Activated CD4-positive, alpha-beta T cell treated with anti-CD3 and anti-CD28 coated beads for 36 hours (primary cell): ENCODE results near the gene ANTKMT. TPM values are rescaled to one million over a fixed set of nuclear protein-coding genes. Genes with fewer than 3 reads are reported as not detected.

ENCODE experiments used
- ATAC-seq: fragments of 200-7000 bp; cut with Tn5 transposase; one replicate; pipeline ENCODE4 v1.10.0; 2021; ENCODE audit warnings: mild to moderate bottlenecking, moderate library complexity
- CTCF ChIA-PET: fragments of 350-600 bp; sonication (Branson Sonifier 250); formaldehyde crosslinking; loops from one replicate; lab custom pipeline; 2021; ENCODE audit warnings: antibody characterized with exemption; lab: Charles Lee
- POLR2A ChIA-PET: fragments of 350-600 bp; sonication (Branson Sonifier 250); formaldehyde crosslinking; loops from one replicate; lab custom pipeline; 2021; ENCODE audit warnings: antibody characterized with exemption, inconsistent platforms; lab: Charles Lee
- DNase-seq: peaks from one replicate; pipeline ENCODE4 v3.0.0-alpha.2; 2020
- H3K27ac Mint-ChIP-seq: one replicate; pipeline ENCODE4 v1.8.0; 2021; ENCODE audit warnings: mixed read lengths
- H3K27me3 Mint-ChIP-seq: one replicate; pipeline ENCODE4 v1.8.0; 2021; ENCODE audit warnings: mixed read lengths
- H3K36me3 Mint-ChIP-seq: one replicate; pipeline ENCODE4 v1.8.0; 2021; ENCODE audit warnings: low read depth, mixed read lengths
- H3K4me1 Mint-ChIP-seq: one replicate; pipeline ENCODE4 v1.8.0; 2021; ENCODE audit warnings: mixed read lengths
- H3K4me3 Mint-ChIP-seq: one replicate; pipeline ENCODE4 v1.8.0; 2021; ENCODE audit warnings: mild to moderate bottlenecking, moderate library complexity, mixed read lengths
- H3K9me3 Mint-ChIP-seq: one replicate; pipeline ENCODE4 v1.8.0; 2021; ENCODE audit warnings: low read depth, mixed read lengths
- intact Hi-C, 2 experiments: fragments of 100-400 bp; cut with DNase I in 1 of 2; cut with micrococcal nuclease in 1 of 2; formaldehyde crosslinking; loops; one replicate each; pipeline versions ENCODE4 v1.14.2 to v1.15.1; 2022 to 2024; cut with DNase I, micrococcal nuclease
- total RNA-seq, 2 experiments: library from RNA; stranded (reverse); gene quantifications; one replicate each; pipeline ENCODE4 v1.2.3, GENCODE V29; 2021

ANTKMT gene
- total RNA-seq, 2 experiments from 2014 or later: 13.3 to 27.0 TPM

DNA sequence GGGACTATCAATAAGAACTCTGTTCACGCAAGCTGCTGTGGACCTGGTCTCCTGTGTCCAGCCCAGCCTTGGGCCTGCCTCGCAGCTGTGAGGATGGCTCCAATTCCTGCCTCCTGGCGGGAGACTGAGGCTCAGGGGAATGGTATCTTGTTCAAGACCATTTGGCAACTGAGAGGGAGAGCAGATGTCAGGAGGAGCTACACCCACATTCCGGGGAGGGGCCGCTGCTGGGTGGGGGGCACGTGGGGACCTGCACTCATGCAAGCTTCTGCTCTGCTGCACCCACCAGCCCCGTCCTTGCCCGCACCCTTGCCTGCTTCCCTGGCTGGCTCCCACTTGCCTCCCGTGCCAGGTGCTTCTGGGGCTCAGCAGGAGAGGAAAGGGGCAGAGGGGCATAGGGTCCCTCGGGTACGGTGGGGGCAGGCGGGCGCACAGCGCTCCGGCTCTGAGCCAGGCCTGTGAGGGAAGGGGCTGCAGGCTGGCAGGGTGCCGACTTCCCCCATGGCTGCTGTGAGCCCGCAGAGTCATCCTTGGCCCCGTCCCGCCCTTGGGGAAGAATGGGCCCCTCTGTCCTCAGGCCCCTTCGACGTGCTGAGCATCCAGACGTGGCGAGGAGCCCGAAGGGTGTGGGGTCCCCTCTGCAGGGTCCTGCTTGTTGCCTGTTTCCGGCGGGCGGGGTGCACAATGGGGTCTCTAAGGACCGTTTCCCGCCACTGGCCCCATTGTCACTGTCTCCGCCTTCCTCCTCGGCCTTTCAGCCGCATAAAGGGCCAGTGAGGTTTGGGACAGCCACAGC, 3.3 kb upstream of the ANTKMT start:
- intact Hi-C loops: no loop called here
- DNase-seq: no peak

GRCh38 chr16:718389-718788, 2.6 kb upstream of the ANTKMT start:
- ChIA-PET CTCF (no interaction called here), POLR2A (no interaction called here)
- no peak overlapping the region for H3K4me3 Mint-ChIP-seq

More for the DNA sequence above, 3.3 kb upstream of the ANTKMT start:
- CTCF ChIA-PET: no interaction called here
- H3K36me3 Mint-ChIP-seq: no peaks in the 10 kb centered on the region
- peaks cover 16% of the 10 kb centered on the region for H3K4me1 Mint-ChIP-seq
- no peak for ATAC-seq
- H3K27ac Mint-ChIP-seq: no peak overlapping the region
- no peaks in the 10 kb centered on the region for H3K9me3 Mint-ChIP-seq
- H3K27me3 Mint-ChIP-seq: peaks cover 8% of the 10 kb centered on the region
- H3K4me3 Mint-ChIP-seq: no peak overlapping the region
- POLR2A ChIA-PET: interaction anchor here (0.6 kb wide), 1 partner anchor 286 kb away, joined by 3 read pairs; no protein-coding TSS in a partner anchor

GRCh38 chr16:718922-719321, 2.0 kb upstream of the ANTKMT start:
- no peaks in the 10 kb centered on the region for H3K9me3 Mint-ChIP-seq
- peaks cover 16% of the 10 kb centered on the region for H3K4me1 Mint-ChIP-seq
- ATAC-seq (no peak), DNase-seq (no peak)
- intact Hi-C loops: no loop called here
- H3K4me3 Mint-ChIP-seq: peak overlapping the region; percentile 76
- ChIA-PET CTCF (no interaction called here), POLR2A (no interaction called here)
- peak overlapping the region; percentile 47 for H3K27ac Mint-ChIP-seq
- H3K36me3 Mint-ChIP-seq: no peaks in the 10 kb centered on the region
- H3K27me3 Mint-ChIP-seq: peaks cover 5% of the 10 kb centered on the region

More at GRCh38 chr16:718389-718788, 2.6 kb upstream of the ANTKMT start:
- Mint-ChIP-seq H3K27me3 (peaks cover 6% of the 10 kb centered on the region), H3K9me3 (no peaks in the 10 kb centered on the region), H3K4me1 (peaks cover 16% of the 10 kb centered on the region), H3K36me3 (no peaks in the 10 kb centered on the region), H3K27ac (no peak overlapping the region)
- intact Hi-C loops: no loop called here
- DNase-seq (no peak), ATAC-seq (no peak)

GRCh38 chr16:719815-720446, 1.0 kb upstream of the ANTKMT start:
- H3K27ac Mint-ChIP-seq: peak overlapping the region; percentile 78
- DNase-seq (peak; percentile 34), ATAC-seq (no peak)
- H3K9me3 Mint-ChIP-seq: no peaks in the 10 kb centered on the region
- peak overlapping the region; percentile 76 for H3K4me3 Mint-ChIP-seq
- ChIA-PET CTCF (interaction anchor here (0.7 to 3.5 kb wide), 11 partner anchors 8 to 73 kb away, joined by 3 to 29 read pairs (median 4); partner anchors contain the start of genes CHTF18, CIAO3 and RPUSD1), POLR2A (interaction anchor here (0.6 kb wide), 1 partner anchor 80 kb away, joined by 3 read pairs; no protein-coding TSS in a partner anchor)
- no peaks in the 10 kb centered on the region for H3K36me3 Mint-ChIP-seq
- peaks cover 3% of the 10 kb centered on the region for H3K27me3 Mint-ChIP-seq
- peaks cover 16% of the 10 kb centered on the region for H3K4me1 Mint-ChIP-seq
- intact Hi-C loops: loop anchor here (2.0 to 5.0 kb wide), 4 partner anchors 21 to 69 kb away; partner anchors contain the start of genes CIAO3 (in 2 of the 2), CHTF18 (in 1 of the 2), JMJD8 (in 1 of the 2) and RPUSD1 (in 1 of the 2)

GRCh38 chr16:720447-720989, 428 bp upstream of the ANTKMT start:
- Mint-ChIP-seq H3K4me3 (peak overlapping the region; percentile 76), H3K4me1 (peaks cover 16% of the 10 kb centered on the region), H3K9me3 (no peaks in the 10 kb centered on the region), H3K27me3 (peaks cover 3% of the 10 kb centered on the region), H3K36me3 (no peaks in the 10 kb centered on the region), H3K27ac (peak overlapping the region; percentile 78)
- CTCF ChIA-PET: interaction anchor here (0.7 to 3.5 kb wide), 13 partner anchors 9 to 73 kb away, joined by 3 to 29 read pairs (median 4); partner anchors contain the start of genes CHTF18, CIAO3 and RPUSD1
- intact Hi-C loops: loop anchor here (2.0 to 5.0 kb wide), 4 partner anchors 20 to 68 kb away; partner anchors contain the start of genes CIAO3 (in 2 of the 2), CHTF18 (in 1 of the 2), JMJD8 (in 1 of the 2) and RPUSD1 (in 1 of the 2)
- POLR2A ChIA-PET: interaction anchor here (0.6 kb wide), 1 partner anchor 80 kb away, joined by 3 read pairs; no protein-coding TSS in a partner anchor
- DNase-seq (peak; percentile 78), ATAC-seq (peak; percentile 61)

GRCh38 chr16:721765-722540, 1.0 kb downstream of the ANTKMT start:
- ChIA-PET CTCF (interaction anchor here (0.6 to 3.5 kb wide), 7 partner anchors 10 to 278 kb away, joined by 3 to 29 read pairs (median 7); partner anchors contain the start of genes CHTF18, CIAO3 and RPUSD1), POLR2A (interaction anchor here (0.8 kb wide), 1 partner anchor 67 kb away, joined by 3 read pairs; no protein-coding TSS in a partner anchor)
- Mint-ChIP-seq H3K36me3 (no peaks in the 10 kb centered on the region), H3K4me3 (peak overlapping the region; percentile 64), H3K27me3 (no peaks in the 10 kb centered on the region), H3K27ac (peak overlapping the region; percentile 25), H3K9me3 (no peaks in the 10 kb centered on the region), H3K4me1 (peaks cover 20% of the 10 kb centered on the region)
- DNase-seq: no peak
- intact Hi-C loops: loop anchor here (1.0 to 5.0 kb wide), 6 partner anchors 14 to 67 kb away; partner anchors contain the start of genes CIAO3 (in 2 of the 2), JMJD8 (in 2 of the 2), CHTF18 (in 1 of the 2) and RPUSD1 (in 1 of the 2)
- no peak for ATAC-seq

GRCh38 chr16:722835-723633, 2.1 kb downstream of the ANTKMT start:
- intact Hi-C loops: loop anchor here in 1 of 2 experiments (5.0 kb wide), 1 partner anchor 41 kb away; the partner anchor contains the start of genes JMJD8 and STUB1
- POLR2A ChIA-PET: no interaction called here
- H3K27ac Mint-ChIP-seq: no peak overlapping the region
- no peak for ATAC-seq
- H3K4me3 Mint-ChIP-seq: peak overlapping the region; percentile 17
- no peaks in the 10 kb centered on the region for H3K27me3 Mint-ChIP-seq
- DNase-seq: no peak
- no peaks in the 10 kb centered on the region for H3K9me3 Mint-ChIP-seq
- H3K36me3 Mint-ChIP-seq: no peaks in the 10 kb centered on the region
- CTCF ChIA-PET: interaction anchor here (0.6 to 3.5 kb wide), 6 partner anchors 10 to 277 kb away, joined by 3 to 29 read pairs (median 4); partner anchors contain the start of gene CIAO3
- peaks cover 20% of the 10 kb centered on the region for H3K4me1 Mint-ChIP-seq

DNA sequence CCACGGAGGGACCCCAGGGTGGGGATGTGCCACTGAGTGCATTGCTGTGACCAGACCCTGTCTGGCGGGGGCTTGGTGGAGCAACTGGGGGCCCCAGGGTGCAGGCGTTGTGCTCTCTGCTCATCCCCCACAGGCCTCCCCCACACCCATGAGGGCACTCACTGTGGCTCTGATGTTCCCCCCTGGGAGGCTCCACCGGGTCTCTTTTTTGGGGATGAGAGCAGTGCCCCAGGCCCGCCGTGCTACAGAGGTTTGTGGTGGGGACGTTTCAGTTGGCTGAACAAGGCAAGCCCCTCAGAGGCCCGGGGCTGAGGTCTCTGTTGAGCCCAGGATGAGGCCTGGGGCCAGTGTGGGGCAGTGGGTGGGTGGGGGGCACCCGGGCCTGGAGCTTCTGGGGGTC, 2.7 kb downstream of the ANTKMT start:
- intact Hi-C loops: loop anchor here in 1 of 2 experiments (5.0 kb wide), 1 partner anchor 41 kb away; the partner anchor contains the start of genes JMJD8 and STUB1
- Mint-ChIP-seq H3K27me3 (no peaks in the 10 kb centered on the region), H3K4me1 (peaks cover 20% of the 10 kb centered on the region), H3K4me3 (no peak overlapping the region), H3K36me3 (no peaks in the 10 kb centered on the region), H3K9me3 (no peaks in the 10 kb centered on the region), H3K27ac (no peak overlapping the region)
- ChIA-PET POLR2A (no interaction called here), CTCF (interaction anchor here (0.8 to 1.5 kb wide), 3 partner anchors 9 to 63 kb away, joined by 4 to 7 read pairs (median 4); partner anchors contain the start of gene CIAO3)
- no peak for ATAC-seq
- no peak for DNase-seq

DNA sequence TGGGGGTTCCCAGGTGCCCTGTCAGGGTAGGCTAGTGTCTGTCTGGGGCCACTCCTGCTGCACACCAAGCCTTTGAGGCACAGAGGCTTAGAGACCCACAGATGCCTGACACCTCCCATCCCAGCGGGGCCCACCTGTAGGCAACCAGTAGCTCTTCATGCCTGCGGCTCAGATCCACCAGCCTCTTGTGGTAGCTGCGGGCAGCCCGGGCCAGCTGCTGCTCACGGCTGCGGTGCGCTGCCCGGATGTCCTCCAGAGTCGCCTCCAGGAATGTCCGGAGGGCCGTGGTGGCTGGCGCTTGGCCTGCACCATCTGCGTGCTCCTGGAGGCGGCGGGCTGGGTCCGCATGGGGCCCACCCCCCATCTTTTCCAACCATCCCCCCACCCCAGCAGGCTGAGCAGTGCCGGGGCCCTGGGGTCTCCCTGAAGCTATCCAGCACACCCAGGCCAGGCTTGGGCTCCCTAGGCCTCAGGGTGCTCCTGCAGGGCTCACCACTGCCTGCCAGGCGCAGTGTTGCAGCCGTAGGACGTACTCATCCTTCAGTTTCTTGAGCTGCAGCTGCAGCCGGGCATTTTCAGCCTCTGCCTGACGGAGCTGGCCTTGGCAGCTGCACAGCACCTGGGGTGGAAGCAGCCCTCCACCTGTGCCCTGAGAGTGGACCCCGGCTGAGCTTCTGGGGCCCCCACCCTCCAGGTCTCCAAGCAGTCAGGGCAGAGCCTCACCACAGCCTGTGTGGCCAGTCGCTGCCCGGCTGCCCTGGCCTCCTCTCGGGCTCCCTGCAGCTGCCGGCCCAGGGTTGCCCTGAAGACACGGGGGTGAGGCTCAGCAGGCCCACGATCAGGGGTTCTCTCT, 3.5 kb downstream of the ANTKMT start:
- Mint-ChIP-seq H3K27me3 (no peaks in the 10 kb centered on the region), H3K4me1 (peaks cover 13% of the 10 kb centered on the region), H3K9me3 (no peaks in the 10 kb centered on the region), H3K4me3 (no peak overlapping the region), H3K36me3 (no peaks in the 10 kb centered on the region), H3K27ac (no peak overlapping the region)
- ChIA-PET CTCF (interaction anchor here (0.6 to 1.5 kb wide), 4 partner anchors 10 to 63 kb away, joined by 3 to 4 read pairs (median 4); partner anchors contain the start of gene METRN), POLR2A (no interaction called here)
- ATAC-seq (no peak), DNase-seq (no peak)
- intact Hi-C loops: loop anchor here in 1 of 2 experiments (5.0 kb wide), 1 partner anchor 42 kb away; the partner anchor contains the start of genes JMJD8 and STUB1
